ENCODE data around the gene SPOP.
"Not testable (repeated sequence)": the region's sequence is repeated elsewhere in the genome, so short reads cannot be mapped to it uniquely, and the experiment has no call there.

SPOP gene

GRCh38 chr17:49677933-49678847 is at the start of gene SPOP:
Gene SPOP (minus strand): TSS chr17:49678097. CDS start chr17:49622810, 55,287 bp downstream.
- H3K4me3 ChIP-seq (ENCODE audit: low read depth, low read length): peak within 1 kb of the TSS; percentile 78
- TF ChIP-seq CTCF (IDR thresholded peaks at IDR 0.05; ENCODE audit: control insufficient read depth, extremely low read depth, insufficient read depth): no peak
- DNase-seq (ENCODE audit: low read depth): peak; percentile 98

- H3K4me3 ChIP-seq (ENCODE audit: low read depth, low read length): no peak overlapping the region
- DNase-seq (ENCODE audit: low read depth): no peak
- no peak for TF ChIP-seq CTCF (IDR thresholded peaks at IDR 0.05; ENCODE audit: control insufficient read depth, extremely low read depth, insufficient read depth)
Observed at GRCh38 chr17:49727380-49727779, 49.5 kb upstream of the SPOP start.

GRCh38 chr17:49725452-49726130 is 47.7 kb upstream of the SPOP start:
- no peak overlapping the region for H3K4me3 ChIP-seq (ENCODE audit: low read depth, low read length)
- TF ChIP-seq CTCF (IDR thresholded peaks at IDR 0.05; ENCODE audit: control insufficient read depth, extremely low read depth, insufficient read depth): no peak
- DNase-seq (ENCODE audit: low read depth): no peak

GRCh38 chr17:49724552-49724951 is 46.7 kb upstream of the SPOP start:
- not testable (repeated sequence) for DNase-seq (ENCODE audit: low read depth); H3K4me3 ChIP-seq (ENCODE audit: low read depth, low read length)

- no peak for DNase-seq (ENCODE audit: low read depth)
- TF ChIP-seq CTCF (IDR thresholded peaks at IDR 0.05; ENCODE audit: control insufficient read depth, extremely low read depth, insufficient read depth): no peak
- H3K4me3 ChIP-seq (ENCODE audit: low read depth, low read length): no peak overlapping the region
Observed at GRCh38 chr17:49723423-49723822, 45.5 kb upstream of the SPOP start.

- no peak for DNase-seq (ENCODE audit: low read depth)
- TF ChIP-seq CTCF (IDR thresholded peaks at IDR 0.05; ENCODE audit: control insufficient read depth, extremely low read depth, insufficient read depth): no peak
Observed at GRCh38 chr17:49722066-49722465, 44.2 kb upstream of the SPOP start.

GRCh38 chr17:49717371-49717861 is 39.5 kb upstream of the SPOP start:
- DNase-seq (ENCODE audit: low read depth): no peak
- no peak for TF ChIP-seq CTCF (IDR thresholded peaks at IDR 0.05; ENCODE audit: control insufficient read depth, extremely low read depth, insufficient read depth)
- H3K4me3 ChIP-seq (ENCODE audit: low read depth, low read length): no peak overlapping the region

More at GRCh38 chr17:49722066-49722465, 44.2 kb upstream of the SPOP start:
- no peak overlapping the region for H3K4me3 ChIP-seq (ENCODE audit: low read depth, low read length)

Measured in LNCaP clone FGC (cell line).